Neural progenitor cell (in vitro differentiated cells): ENCODE measurements around the gene ATP6V0E1. TPM values are rescaled to one million over a fixed set of nuclear protein-coding genes. Genes with fewer than 3 reads are reported as not detected.

Source experiments
- DNase-seq: peaks from one replicate; pipeline ENCODE4 v3.0.0-alpha.2; 2016; ENCODE audit warnings: low spot score
- H2AFZ ChIP-seq: fragments of 200-600 bp; sonication (generic); replicated peaks from 2 replicates; pipeline ENCODE4 v1.6.1; 2016; ENCODE audit warnings: antibody characterized with exemption
- H3F3A ChIP-seq: fragments of 200-600 bp; sonication (generic); 2 replicates; pipeline ENCODE4 v1.6.1; 2016; ENCODE audit warnings: antibody characterized with exemption, low read depth
- H3K27ac ChIP-seq: fragments of 200-600 bp; sonication (generic); 2 replicates; pipeline ENCODE4 v1.5.1; 2016; ENCODE audit warnings: mild to moderate bottlenecking
- H3K27me3 ChIP-seq: fragments of 200-600 bp; sonication (generic); 2 replicates; pipeline ENCODE4 v1.6.1; 2016; ENCODE audit warnings: mild to moderate bottlenecking, moderate library complexity
- H3K36me3 ChIP-seq: fragments of 200-600 bp; sonication (generic); 2 replicates; pipeline ENCODE4 v1.5.1; 2016
- H3K4me1 ChIP-seq: fragments of 200-600 bp; sonication (generic); 2 replicates; pipeline ENCODE4 v1.6.1; 2016; ENCODE audit warnings: mixed run types
- H3K4me2 ChIP-seq: fragments of 200-600 bp; sonication (generic); 2 replicates; pipeline ENCODE4 v1.6.1; 2016
- H3K4me3 ChIP-seq: fragments of 200-600 bp; sonication (generic); 2 replicates; pipeline ENCODE4 v1.5.1; 2016
- H3K79me2 ChIP-seq: fragments of 200-600 bp; sonication (generic); 2 replicates; pipeline ENCODE4 v1.6.1; 2016; ENCODE audit warnings: low read depth
- H3K9ac ChIP-seq: fragments of 200-600 bp; sonication (generic); 2 replicates; pipeline ENCODE4 v1.6.1; 2016
- H3K9me3 ChIP-seq: fragments of 200-600 bp; sonication (generic); 2 replicates; pipeline ENCODE4 v1.5.1; 2016; ENCODE audit warnings: low read depth
- H4K20me1 ChIP-seq: fragments of 200-600 bp; sonication (generic); 2 replicates; pipeline ENCODE4 v1.6.1; 2016; ENCODE audit warnings: low read depth
- H3K27ac Mint-ChIP-seq: 3 replicates; pipeline ENCODE4 v1.8.0; 2021; ENCODE audit warnings: mixed read lengths
- H3K27me3 Mint-ChIP-seq: 2 replicates; pipeline ENCODE4 v1.8.0; 2022; ENCODE audit warnings: low read depth, mild to moderate bottlenecking, inconsistent platforms, moderate library complexity, mixed read lengths; ENCODE audit not compliant: insufficient read depth
- H3K36me3 Mint-ChIP-seq: 3 replicates; pipeline ENCODE4 v1.8.0; 2021; ENCODE audit warnings: mixed read lengths
- H3K4me1 Mint-ChIP-seq: 3 replicates; pipeline ENCODE4 v1.8.0; 2021; ENCODE audit warnings: mixed read lengths
- H3K4me3 Mint-ChIP-seq: 3 replicates; pipeline ENCODE4 v1.8.0; 2021; ENCODE audit warnings: mild to moderate bottlenecking, moderate library complexity, mixed read lengths
- H3K9me3 Mint-ChIP-seq: 3 replicates; pipeline ENCODE4 v1.8.0; 2020; ENCODE audit warnings: mixed read lengths
- CTCF ChIP-seq: fragments of 200-600 bp; sonication (generic); IDR thresholded peaks from 2 replicates; pipeline ENCODE4 v1.5.1; 2017; ENCODE audit warnings: antibody characterized with exemption, mild to moderate bottlenecking
- EZH2 ChIP-seq: fragments of 200-600 bp; sonication (generic); IDR thresholded peaks from 2 replicates; pipeline ENCODE4 v1.6.1; 2017; ENCODE audit warnings: antibody characterized with exemption, mild to moderate bottlenecking, moderate library complexity
- EZH2phosphoT487 ChIP-seq: fragments of 200-600 bp; sonication (generic); IDR thresholded peaks from 2 replicates; pipeline ENCODE4 v1.6.1; 2017; ENCODE audit warnings: antibody characterized with exemption
- total RNA-seq: library from RNA; depleted of rRNA; stranded (reverse); fragments of >200 nt; gene quantifications from 2 replicates; pipeline ENCODE4 v1.2.3, GENCODE V29; 2015; ENCODE audit warnings: low replicate concordance

The ATP6V0E1 gene
- total RNA-seq, 1 donor from 2014 or later, result 72.4 TPM

GRCh38 chr5:173025651-173026050 is 42.1 kb downstream of the ATP6V0E1 start:
- Histone ChIP-seq H3F3A (no peaks in the 10 kb centered on the region), H3K36me3 (no peaks in the 10 kb centered on the region), H3K27me3 (no peaks in the 10 kb centered on the region), H3K4me2 (no peak overlapping the region), H3K9ac (no peak overlapping the region), H3K9me3 (no peaks in the 10 kb centered on the region), H3K79me2 (peaks cover 27% of the 10 kb centered on the region), H2AFZ (no peak overlapping the region), H4K20me1 (peaks cover 12% of the 10 kb centered on the region), H3K4me1 (no peaks in the 10 kb centered on the region), H3K27ac (no peak overlapping the region), H3K4me3 (no peak overlapping the region)
- peaks cover 10% of the 10 kb centered on the region for H3K36me3 Mint-ChIP-seq
- H3K27ac Mint-ChIP-seq, result no peak overlapping the region
- no peaks in the 10 kb centered on the region for H3K27me3 Mint-ChIP-seq
- DNase-seq, result no peak
- H3K4me1 Mint-ChIP-seq, result no peaks in the 10 kb centered on the region
- TF ChIP-seq EZH2 (no peak), CTCF (no peak), EZH2phosphoT487 (no peak)
- no peaks in the 10 kb centered on the region for H3K9me3 Mint-ChIP-seq
- H3K4me3 Mint-ChIP-seq, result no peak overlapping the region

- Mint-ChIP-seq H3K4me3 (no peak overlapping the region), H3K9me3 (no peaks in the 10 kb centered on the region), H3K27me3 (no peaks in the 10 kb centered on the region), H3K27ac (no peak overlapping the region), H3K36me3 (peaks cover 5% of the 10 kb centered on the region), H3K4me1 (no peaks in the 10 kb centered on the region)
- Histone ChIP-seq H3K79me2 (peaks cover 39% of the 10 kb centered on the region), H4K20me1 (peaks cover 12% of the 10 kb centered on the region), H3K36me3 (no peaks in the 10 kb centered on the region), H3K27me3 (no peaks in the 10 kb centered on the region), H3K4me2 (no peak overlapping the region), H3F3A (no peaks in the 10 kb centered on the region), H3K9me3 (no peaks in the 10 kb centered on the region), H2AFZ (no peak overlapping the region), H3K4me1 (no peaks in the 10 kb centered on the region), H3K9ac (no peak overlapping the region), H3K4me3 (no peak overlapping the region), H3K27ac (no peak overlapping the region)
- TF ChIP-seq EZH2phosphoT487, result no peak
- TF ChIP-seq EZH2, result no peak
- no peak for TF ChIP-seq CTCF
- no peak for DNase-seq
Observed at GRCh38 chr5:173027905-173028304, 44.3 kb downstream of the ATP6V0E1 start.

GRCh38 chr5:173028811-173029327 is 45.3 kb downstream of the ATP6V0E1 start:
- no peak overlapping the region for H3K4me3 Mint-ChIP-seq
- H3K27me3 Mint-ChIP-seq, result no peaks in the 10 kb centered on the region
- H3K27ac Mint-ChIP-seq, result no peak overlapping the region
- Histone ChIP-seq H3K4me3 (no peak overlapping the region), H3K36me3 (no peaks in the 10 kb centered on the region), H2AFZ (no peak overlapping the region), H3K4me1 (no peaks in the 10 kb centered on the region), H3F3A (no peaks in the 10 kb centered on the region), H3K27ac (no peak overlapping the region), H4K20me1 (peaks cover 12% of the 10 kb centered on the region), H3K9me3 (no peaks in the 10 kb centered on the region), H3K9ac (no peak overlapping the region), H3K79me2 (peaks cover 39% of the 10 kb centered on the region), H3K27me3 (no peaks in the 10 kb centered on the region), H3K4me2 (no peak overlapping the region)
- no peaks in the 10 kb centered on the region for H3K4me1 Mint-ChIP-seq
- no peak for TF ChIP-seq EZH2
- TF ChIP-seq EZH2phosphoT487, result no peak
- no peak for TF ChIP-seq CTCF
- no peak for DNase-seq
- H3K9me3 Mint-ChIP-seq, result no peaks in the 10 kb centered on the region
- peaks cover 5% of the 10 kb centered on the region for H3K36me3 Mint-ChIP-seq
